ENCODE data around the gene COL4A2.

COL4A2 gene

GRCh38 chr13:110516500-110516899, 209.4 kb downstream of the COL4A2 start:
- Histone ChIP-seq H3K27ac (ENCODE audit: insufficient read depth, low read length, poor library complexity, severe bottlenecking) (no peak overlapping the region), H3K9me3 (ENCODE audit: control insufficient read depth, low read length) (no peaks in the 10 kb centered on the region), H3K4me3 (ENCODE audit: insufficient read depth, low read depth, low read length, poor library complexity, severe bottlenecking) (no peak overlapping the region), H3K27me3 (replicated peaks; ENCODE audit: control insufficient read depth, insufficient read depth, low read length, poor library complexity, severe bottlenecking) (no peaks in the 10 kb centered on the region), H3K4me1 (ENCODE audit: control insufficient read depth, insufficient read depth, low read length, poor library complexity, severe bottlenecking) (no peaks in the 10 kb centered on the region), H3K36me3 (ENCODE audit: control insufficient read depth, insufficient read depth, low read length) (no peaks in the 10 kb centered on the region)
- no peak for DNase-seq

- no peaks in the 10 kb centered on the region for H3K4me1 ChIP-seq (ENCODE audit: control insufficient read depth, insufficient read depth, low read length, poor library complexity, severe bottlenecking)
- no peaks in the 10 kb centered on the region for H3K9me3 ChIP-seq (ENCODE audit: control insufficient read depth, low read length)
- H3K27ac ChIP-seq (ENCODE audit: insufficient read depth, low read length, poor library complexity, severe bottlenecking) = no peak overlapping the region
- H3K4me3 ChIP-seq (ENCODE audit: insufficient read depth, low read depth, low read length, poor library complexity, severe bottlenecking) = no peak overlapping the region
- no peak for DNase-seq
- H3K36me3 ChIP-seq (ENCODE audit: control insufficient read depth, insufficient read depth, low read length) = no peaks in the 10 kb centered on the region
- no peaks in the 10 kb centered on the region for H3K27me3 ChIP-seq (replicated peaks; ENCODE audit: control insufficient read depth, insufficient read depth, low read length, poor library complexity, severe bottlenecking)
These were observed 210.6 kb downstream of the COL4A2 start for GRCh38 chr13:110517505-110518225.

- Histone ChIP-seq H3K4me1 (ENCODE audit: control insufficient read depth, insufficient read depth, low read length, poor library complexity, severe bottlenecking) (no peaks in the 10 kb centered on the region), H3K4me3 (ENCODE audit: insufficient read depth, low read depth, low read length, poor library complexity, severe bottlenecking) (no peak overlapping the region), H3K27ac (ENCODE audit: insufficient read depth, low read length, poor library complexity, severe bottlenecking) (no peak overlapping the region), H3K9me3 (ENCODE audit: control insufficient read depth, low read length) (no peaks in the 10 kb centered on the region), H3K27me3 (replicated peaks; ENCODE audit: control insufficient read depth, insufficient read depth, low read length, poor library complexity, severe bottlenecking) (no peaks in the 10 kb centered on the region), H3K36me3 (ENCODE audit: control insufficient read depth, insufficient read depth, low read length) (no peaks in the 10 kb centered on the region)
- DNase-seq = no peak
These were observed 211.1 kb downstream of the COL4A2 start for GRCh38 chr13:110518226-110518525.

GRCh38 chr13:110518571-110518970, 211.5 kb downstream of the COL4A2 start:
- Histone ChIP-seq H3K4me3 (ENCODE audit: insufficient read depth, low read depth, low read length, poor library complexity, severe bottlenecking) (no peak overlapping the region), H3K36me3 (ENCODE audit: control insufficient read depth, insufficient read depth, low read length) (no peaks in the 10 kb centered on the region), H3K4me1 (ENCODE audit: control insufficient read depth, insufficient read depth, low read length, poor library complexity, severe bottlenecking) (no peaks in the 10 kb centered on the region), H3K9me3 (ENCODE audit: control insufficient read depth, low read length) (no peaks in the 10 kb centered on the region), H3K27ac (ENCODE audit: insufficient read depth, low read length, poor library complexity, severe bottlenecking) (no peak overlapping the region), H3K27me3 (replicated peaks; ENCODE audit: control insufficient read depth, insufficient read depth, low read length, poor library complexity, severe bottlenecking) (no peaks in the 10 kb centered on the region)
- no peak for DNase-seq

GRCh38 chr13:110519046-110519445, 212.0 kb downstream of the COL4A2 start:
- Histone ChIP-seq H3K27me3 (replicated peaks; ENCODE audit: control insufficient read depth, insufficient read depth, low read length, poor library complexity, severe bottlenecking) (no peaks in the 10 kb centered on the region), H3K9me3 (ENCODE audit: control insufficient read depth, low read length) (no peaks in the 10 kb centered on the region), H3K4me1 (ENCODE audit: control insufficient read depth, insufficient read depth, low read length, poor library complexity, severe bottlenecking) (no peaks in the 10 kb centered on the region), H3K27ac (ENCODE audit: insufficient read depth, low read length, poor library complexity, severe bottlenecking) (no peak overlapping the region), H3K4me3 (ENCODE audit: insufficient read depth, low read depth, low read length, poor library complexity, severe bottlenecking) (no peak overlapping the region), H3K36me3 (ENCODE audit: control insufficient read depth, insufficient read depth, low read length) (no peaks in the 10 kb centered on the region)
- DNase-seq = no peak

GRCh38 chr13:110519506-110519905, 212.4 kb downstream of the COL4A2 start:
- H3K27me3 ChIP-seq (replicated peaks; ENCODE audit: control insufficient read depth, insufficient read depth, low read length, poor library complexity, severe bottlenecking) = no peaks in the 10 kb centered on the region
- H3K36me3 ChIP-seq (ENCODE audit: control insufficient read depth, insufficient read depth, low read length) = no peaks in the 10 kb centered on the region
- peaks cover 3% of the 10 kb centered on the region for H3K4me1 ChIP-seq (ENCODE audit: control insufficient read depth, insufficient read depth, low read length, poor library complexity, severe bottlenecking)
- no peak overlapping the region for H3K27ac ChIP-seq (ENCODE audit: insufficient read depth, low read length, poor library complexity, severe bottlenecking)
- H3K9me3 ChIP-seq (ENCODE audit: control insufficient read depth, low read length) = no peaks in the 10 kb centered on the region
- H3K4me3 ChIP-seq (ENCODE audit: insufficient read depth, low read depth, low read length, poor library complexity, severe bottlenecking) = no peak overlapping the region
- no peak for DNase-seq

GRCh38 chr13:110520431-110521295, 213.6 kb downstream of the COL4A2 start:
- Histone ChIP-seq H3K27ac (ENCODE audit: insufficient read depth, low read length, poor library complexity, severe bottlenecking) (no peak overlapping the region), H3K27me3 (replicated peaks; ENCODE audit: control insufficient read depth, insufficient read depth, low read length, poor library complexity, severe bottlenecking) (no peaks in the 10 kb centered on the region), H3K36me3 (ENCODE audit: control insufficient read depth, insufficient read depth, low read length) (no peaks in the 10 kb centered on the region), H3K9me3 (ENCODE audit: control insufficient read depth, low read length) (no peaks in the 10 kb centered on the region), H3K4me3 (ENCODE audit: insufficient read depth, low read depth, low read length, poor library complexity, severe bottlenecking) (no peak overlapping the region), H3K4me1 (ENCODE audit: control insufficient read depth, insufficient read depth, low read length, poor library complexity, severe bottlenecking) (peaks cover 10% of the 10 kb centered on the region)
- DNase-seq = no peak

GRCh38 chr13:110521296-110521680, 214.2 kb downstream of the COL4A2 start:
- no peaks in the 10 kb centered on the region for H3K36me3 ChIP-seq (ENCODE audit: control insufficient read depth, insufficient read depth, low read length)
- H3K4me3 ChIP-seq (ENCODE audit: insufficient read depth, low read depth, low read length, poor library complexity, severe bottlenecking) = no peak overlapping the region
- no peak overlapping the region for H3K27ac ChIP-seq (ENCODE audit: insufficient read depth, low read length, poor library complexity, severe bottlenecking)
- DNase-seq = no peak
- no peaks in the 10 kb centered on the region for H3K9me3 ChIP-seq (ENCODE audit: control insufficient read depth, low read length)
- H3K27me3 ChIP-seq (replicated peaks; ENCODE audit: control insufficient read depth, insufficient read depth, low read length, poor library complexity, severe bottlenecking) = no peaks in the 10 kb centered on the region
- H3K4me1 ChIP-seq (ENCODE audit: control insufficient read depth, insufficient read depth, low read length, poor library complexity, severe bottlenecking) = peaks cover 10% of the 10 kb centered on the region

GRCh38 chr13:110521946-110522345, 214.9 kb downstream of the COL4A2 start:
- H3K27me3 ChIP-seq (replicated peaks; ENCODE audit: control insufficient read depth, insufficient read depth, low read length, poor library complexity, severe bottlenecking) = no peaks in the 10 kb centered on the region
- H3K4me3 ChIP-seq (ENCODE audit: insufficient read depth, low read depth, low read length, poor library complexity, severe bottlenecking) = no peak overlapping the region
- no peak overlapping the region for H3K27ac ChIP-seq (ENCODE audit: insufficient read depth, low read length, poor library complexity, severe bottlenecking)
- no peaks in the 10 kb centered on the region for H3K9me3 ChIP-seq (ENCODE audit: control insufficient read depth, low read length)
- H3K36me3 ChIP-seq (ENCODE audit: control insufficient read depth, insufficient read depth, low read length) = no peaks in the 10 kb centered on the region
- peaks cover 10% of the 10 kb centered on the region for H3K4me1 ChIP-seq (ENCODE audit: control insufficient read depth, insufficient read depth, low read length, poor library complexity, severe bottlenecking)
- DNase-seq = no peak

- no peak for DNase-seq
- H3K27me3 ChIP-seq (replicated peaks; ENCODE audit: control insufficient read depth, insufficient read depth, low read length, poor library complexity, severe bottlenecking) = no peaks in the 10 kb centered on the region
- no peak overlapping the region for H3K27ac ChIP-seq (ENCODE audit: insufficient read depth, low read length, poor library complexity, severe bottlenecking)
These were observed 215.6 kb downstream of the COL4A2 start for GRCh38 chr13:110522721-110523120.

More at GRCh38 chr13:110522721-110523120, 215.6 kb downstream of the COL4A2 start:
- Histone ChIP-seq H3K9me3 (ENCODE audit: control insufficient read depth, low read length) (no peaks in the 10 kb centered on the region), H3K36me3 (ENCODE audit: control insufficient read depth, insufficient read depth, low read length) (no peaks in the 10 kb centered on the region), H3K4me3 (ENCODE audit: insufficient read depth, low read depth, low read length, poor library complexity, severe bottlenecking) (no peak overlapping the region), H3K4me1 (ENCODE audit: control insufficient read depth, insufficient read depth, low read length, poor library complexity, severe bottlenecking) (peaks cover 10% of the 10 kb centered on the region)

All from effector memory CD4-positive, alpha-beta T cell (primary cell).